ENCODE results near the gene BEND2. TPM values are rescaled to one million over a fixed set of nuclear protein-coding genes. Genes with fewer than 3 reads are reported as not detected.

Gene BEND2
- total and polyA plus RNA-seq, 9 of the 15 experiments (the other 6 are each of a cell fraction or from before 2014, with no cell fraction given): 0.01 to 0.18 (median 0.06) TPM; not detected in 3

- no TSS peak for BruUV-seq (replicated peaks)
- in situ Hi-C loops (cut with MboI) (no loop called here), intact Hi-C loops (cut with micrococcal nuclease) (no loop called here)
- ChIA-PET CTCF (ENCODE audit: low intra/inter-chr PET ratio) (no interaction called here), POLR2A (interaction anchor here (1.1 kb wide), 1 partner anchor 16 kb away, joined by 3 read pairs; no protein-coding TSS in a partner anchor)
- DNase-seq (ENCODE audit: extremely low read depth in 1 of 4, low spot score in 3 of 4) (no peak), ATAC-seq (no peak), FAIRE-seq (no peak)
- Histone ChIP-seq H3K9ac (ENCODE audit: insufficient read depth in 1 of 2, low read depth in 2 of 2, low read length in 2 of 2) (no peak overlapping the region), H3K79me2 (ENCODE audit: control insufficient read depth, insufficient read depth, low read length) (no peaks in the 10 kb centered on the region), H3K27ac (ENCODE audit: extremely low read depth, low read depth, low read length) (no peak overlapping the region), H3K9me1 (ENCODE audit: control insufficient read depth, insufficient read depth, low read length) (no peaks in the 10 kb centered on the region), H3K4me1 (replicated peaks in 1 of 2; ENCODE audit: control insufficient read depth in 2 of 2, insufficient read depth in 2 of 2, low read length in 2 of 2) (no peaks in the 10 kb centered on the region), H2AFZ (ENCODE audit: low read depth, low read length) (no peak overlapping the region), H3K4me2 (ENCODE audit: insufficient read depth, low read length) (no peak overlapping the region), H3K4me3 (no peak overlapping the region), H3K27me3 (ENCODE audit: control insufficient read depth in 2 of 2, insufficient read depth in 2 of 2, low read length in 2 of 2) (peaks cover 2 to 27% of the 10 kb centered on the region in 2 experiments; a peak in 4 of 5 replicates), H4K20me1 (replicated peaks; ENCODE audit: control insufficient read depth, insufficient read depth, low read length) (no peaks in the 10 kb centered on the region), H3K9me3 (replicated peaks; ENCODE audit: control insufficient read depth, insufficient read depth, low read depth, low read length) (no peaks in the 10 kb centered on the region), H3K36me3 (ENCODE audit: control insufficient read depth, insufficient read depth, low read length) (no peaks in the 10 kb centered on the region)
- 0% methylated on average over 10 of the region's 14 CpGs for WGBS (ENCODE audit: insufficient coverage, low coverage, missing lambda C conversion rate)
- no peak for TF ChIP-seq ZNF512 (tag; IDR thresholded peaks at IDR 0.05)
- no peak for TF ChIP-seq NCOA4 (IDR thresholded peaks at IDR 0.05; ENCODE audit: partially characterized antibody)
- TF ChIP-seq MEIS2 (IDR thresholded peaks at IDR 0.05; ENCODE audit: partially characterized antibody): no peak
- TF ChIP-seq CCNT2 (IDR thresholded peaks at IDR 0.05; ENCODE audit: borderline replicate concordance, extremely low read depth, insufficient read length, low read depth, low read length): no peak
- TF ChIP-seq RBM25 (IDR thresholded peaks at IDR 0.05; ENCODE audit: low read depth, low read length, severe bottlenecking): no peak
- no peak for TF ChIP-seq ZNF57 (CRISPR knock-in tag; IDR thresholded peaks at IDR 0.05)
- TF ChIP-seq ATF6 (CRISPR knock-in tag; IDR thresholded peaks at IDR 0.05): no peak
These were observed 7.4 kb upstream of the BEND2 start for GRCh38 chrX:18228069-18228468.
